ENCODE data around the gene TECTB.
A peak's percentile ranks its signal among the peaks of the same experiment; 100 is the strongest.

Gene TECTB

DNA sequence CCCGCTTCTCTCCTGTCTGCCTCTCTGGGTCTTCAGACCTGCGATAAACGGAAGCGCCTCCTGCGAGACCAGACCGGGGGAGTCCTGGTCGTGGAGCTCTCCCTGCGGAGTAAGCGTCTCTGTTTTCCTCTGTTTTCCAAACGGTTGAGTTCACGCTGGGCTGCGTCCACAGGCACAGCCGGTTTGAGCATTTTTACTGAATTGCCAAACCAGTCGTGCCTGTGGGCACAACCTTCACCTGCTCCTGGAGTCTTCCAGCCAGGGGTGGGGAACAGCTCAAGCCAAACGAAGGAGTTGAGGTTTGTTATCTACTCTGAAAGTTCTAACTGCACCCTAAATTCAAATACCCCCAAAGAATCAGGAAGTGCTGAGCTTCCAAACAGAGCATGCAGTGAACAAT lies 16.3 kb downstream of the TECTB start:
- no peaks in the 10 kb centered on the region for H3K36me3 Mint-ChIP-seq (ENCODE audit: insufficient read depth)
- H3K9me3 Mint-ChIP-seq = no peaks in the 10 kb centered on the region
- ATAC-seq (replicated peaks; ENCODE audit: extremely low read depth, poor library complexity, severe bottlenecking) (no peak), DNase-seq (ENCODE audit: low spot score in 2 of 2) (no peak)
- H3K4me3 Mint-ChIP-seq = no peak overlapping the region
- no peak overlapping the region for H3K27ac Mint-ChIP-seq (ENCODE audit: low read depth)
- no peaks in the 10 kb centered on the region for H3K4me1 Mint-ChIP-seq
- H3K27me3 Mint-ChIP-seq = peaks cover 12% of the 10 kb centered on the region

DNA sequence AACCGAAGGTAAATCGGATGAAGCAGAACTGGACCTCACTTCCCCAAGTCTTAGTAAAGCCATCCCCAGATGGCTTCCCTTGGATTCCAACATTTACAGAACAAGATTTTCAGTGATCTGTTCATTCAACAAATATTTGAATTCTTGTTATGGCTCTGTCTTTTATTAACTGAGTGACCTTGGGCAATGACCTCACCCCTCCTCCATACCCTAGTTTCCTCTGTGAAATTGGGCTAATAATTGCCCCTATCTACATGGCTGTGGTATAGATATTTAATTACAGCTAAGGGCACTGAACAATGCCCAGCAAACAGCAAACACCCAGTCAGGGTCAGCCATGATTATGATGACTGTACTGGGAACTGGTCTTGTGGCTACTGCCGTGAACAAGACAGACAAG lies 19.1 kb downstream of the TECTB start:
- no peak overlapping the region for H3K4me3 Mint-ChIP-seq
- no peaks in the 10 kb centered on the region for H3K36me3 Mint-ChIP-seq (ENCODE audit: insufficient read depth)
- H3K9me3 Mint-ChIP-seq = no peaks in the 10 kb centered on the region
- H3K4me1 Mint-ChIP-seq = no peaks in the 10 kb centered on the region
- H3K27ac Mint-ChIP-seq (ENCODE audit: low read depth) = no peak overlapping the region
- DNase-seq (ENCODE audit: low spot score in 2 of 2) (no peak), ATAC-seq (replicated peaks; ENCODE audit: extremely low read depth, poor library complexity, severe bottlenecking) (no peak)
- H3K27me3 Mint-ChIP-seq = peaks cover 30% of the 10 kb centered on the region

GRCh38 chr10:112303528-112303927 lies 20.3 kb downstream of the TECTB start:
- no peaks in the 10 kb centered on the region for H3K36me3 Mint-ChIP-seq (ENCODE audit: insufficient read depth)
- H3K4me1 Mint-ChIP-seq = no peaks in the 10 kb centered on the region
- H3K4me3 Mint-ChIP-seq = no peak overlapping the region
- no peaks in the 10 kb centered on the region for H3K9me3 Mint-ChIP-seq
- peaks cover 42% of the 10 kb centered on the region for H3K27me3 Mint-ChIP-seq
- DNase-seq (ENCODE audit: low spot score in 2 of 2) = no peak
- H3K27ac Mint-ChIP-seq (ENCODE audit: low read depth) = no peak overlapping the region
- ATAC-seq (replicated peaks; ENCODE audit: extremely low read depth, poor library complexity, severe bottlenecking) = no peak

DNA sequence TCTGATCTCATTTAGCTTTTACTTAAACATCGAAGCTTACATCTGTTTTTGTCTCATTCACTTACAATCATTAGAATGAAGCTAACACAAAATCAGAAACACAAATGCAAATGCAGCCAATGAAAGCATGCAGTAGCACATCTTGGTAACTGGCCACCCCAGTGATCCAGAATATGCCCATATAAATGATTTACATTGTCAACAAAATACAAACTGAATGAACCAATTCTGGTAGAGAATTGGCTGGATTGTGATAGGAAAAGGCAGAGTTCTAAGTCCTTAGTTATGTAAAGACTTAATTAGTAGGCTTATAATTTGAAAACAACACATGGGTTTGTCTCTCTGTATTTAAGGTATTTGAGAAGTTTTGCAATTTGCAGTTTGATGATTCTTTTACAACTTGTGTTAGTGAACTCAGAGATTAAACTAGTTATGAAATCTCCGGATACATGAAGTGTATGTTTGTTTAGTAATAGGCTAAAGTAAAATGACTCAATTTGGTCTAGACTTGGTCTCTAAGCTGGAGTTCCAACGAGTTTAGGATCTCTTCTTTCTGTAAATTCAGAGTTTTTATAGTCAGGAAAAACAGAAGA lies 21.2 kb downstream of the TECTB start:
- no peak overlapping the region for H3K4me3 Mint-ChIP-seq
- no peaks in the 10 kb centered on the region for H3K4me1 Mint-ChIP-seq
- no peaks in the 10 kb centered on the region for H3K36me3 Mint-ChIP-seq (ENCODE audit: insufficient read depth)
- H3K9me3 Mint-ChIP-seq = no peaks in the 10 kb centered on the region
- H3K27ac Mint-ChIP-seq (ENCODE audit: low read depth) = no peak overlapping the region
- DNase-seq (ENCODE audit: low spot score in 2 of 2) (no peak), ATAC-seq (replicated peaks; ENCODE audit: extremely low read depth, poor library complexity, severe bottlenecking) (no peak)
- peaks cover 45% of the 10 kb centered on the region for H3K27me3 Mint-ChIP-seq

DNA sequence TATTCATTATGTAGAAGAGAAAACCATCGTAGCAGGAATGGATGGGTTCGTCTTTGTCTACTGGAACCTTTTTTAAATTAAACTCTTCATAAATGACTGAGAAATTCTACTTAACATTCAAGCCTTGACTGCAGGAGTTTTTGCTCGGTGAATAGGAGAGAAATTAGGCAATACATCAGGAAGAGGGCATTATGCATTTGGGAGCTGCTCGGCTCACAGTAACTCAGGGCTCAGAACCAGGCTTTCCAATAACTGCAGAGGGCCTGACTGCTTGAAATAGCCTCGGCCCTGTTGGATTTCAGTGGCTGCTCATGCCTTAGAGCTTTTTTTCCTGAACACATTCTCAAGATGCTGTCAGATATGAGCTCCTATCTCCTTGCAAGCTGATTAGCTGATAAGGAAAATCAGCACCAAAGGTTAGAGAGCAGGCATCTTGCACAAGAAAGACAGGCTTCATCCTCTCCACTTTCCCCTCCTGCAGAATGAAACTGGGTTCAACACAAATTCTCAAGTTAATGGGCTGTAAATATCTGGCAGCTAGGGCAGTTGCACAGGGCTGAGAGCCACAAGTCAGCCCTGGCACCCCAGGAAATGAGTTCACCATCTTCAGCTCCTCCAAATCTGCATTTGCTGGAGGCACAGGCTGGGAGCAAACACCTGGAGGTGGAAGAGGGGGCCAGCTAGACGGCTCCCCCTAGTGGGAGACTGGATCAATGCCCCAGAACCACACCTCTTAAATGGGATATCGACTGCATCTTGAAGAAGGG lies 24.3 kb downstream of the TECTB start:
- DNase-seq (ENCODE audit: low spot score in 2 of 2) (no peak), ATAC-seq (replicated peaks; ENCODE audit: extremely low read depth, poor library complexity, severe bottlenecking) (no peak)
- Mint-ChIP-seq H3K27me3 (peaks cover 48% of the 10 kb centered on the region), H3K4me1 (no peaks in the 10 kb centered on the region), H3K9me3 (no peaks in the 10 kb centered on the region), H3K36me3 (ENCODE audit: insufficient read depth) (no peaks in the 10 kb centered on the region), H3K4me3 (no peak overlapping the region), H3K27ac (ENCODE audit: low read depth) (no peak overlapping the region)

DNA sequence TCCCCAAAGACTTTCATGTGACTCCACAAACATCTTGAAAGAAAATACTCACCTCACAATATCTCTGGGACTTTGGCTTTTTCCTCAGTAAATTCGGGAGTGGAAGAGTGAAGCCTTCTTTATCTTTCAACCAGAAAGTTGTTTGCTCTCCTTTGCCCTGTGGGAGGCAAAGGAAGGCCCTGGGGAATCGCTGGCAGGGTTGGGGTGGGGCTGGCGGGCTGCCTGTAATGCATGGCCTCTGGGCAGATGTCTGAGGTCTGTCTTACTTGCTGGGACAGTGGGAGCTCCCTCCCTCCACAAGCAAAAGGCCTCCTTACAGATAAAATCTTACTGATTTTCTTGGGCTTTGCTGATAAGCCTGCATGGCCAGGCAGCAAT lies 24.9 kb downstream of the TECTB start:
- Mint-ChIP-seq H3K27ac (ENCODE audit: low read depth) (no peak overlapping the region), H3K4me3 (no peak overlapping the region), H3K36me3 (ENCODE audit: insufficient read depth) (no peaks in the 10 kb centered on the region), H3K27me3 (peaks cover 54% of the 10 kb centered on the region), H3K4me1 (no peaks in the 10 kb centered on the region), H3K9me3 (no peaks in the 10 kb centered on the region)
- no peak for ATAC-seq (replicated peaks; ENCODE audit: extremely low read depth, poor library complexity, severe bottlenecking)
- DNase-seq (ENCODE audit: low spot score in 2 of 2) = no peak

GRCh38 chr10:112311481-112311880 lies 28.3 kb downstream of the TECTB start:
- H3K4me1 Mint-ChIP-seq = no peaks in the 10 kb centered on the region
- ATAC-seq (replicated peaks; ENCODE audit: extremely low read depth, poor library complexity, severe bottlenecking) (no peak), DNase-seq (ENCODE audit: low spot score in 2 of 2) (no peak)
- no peak overlapping the region for H3K4me3 Mint-ChIP-seq
- peaks cover 53% of the 10 kb centered on the region for H3K27me3 Mint-ChIP-seq
- no peak overlapping the region for H3K27ac Mint-ChIP-seq (ENCODE audit: low read depth)
- H3K9me3 Mint-ChIP-seq = no peaks in the 10 kb centered on the region
- H3K36me3 Mint-ChIP-seq (ENCODE audit: insufficient read depth) = no peaks in the 10 kb centered on the region

GRCh38 chr10:112313234-112313633 lies 30.0 kb downstream of the TECTB start:
- H3K27ac Mint-ChIP-seq (ENCODE audit: low read depth) = no peak overlapping the region
- no peaks in the 10 kb centered on the region for H3K36me3 Mint-ChIP-seq (ENCODE audit: insufficient read depth)
- no peaks in the 10 kb centered on the region for H3K4me1 Mint-ChIP-seq
- DNase-seq (ENCODE audit: low spot score in 2 of 2) = no peak
- no peaks in the 10 kb centered on the region for H3K9me3 Mint-ChIP-seq
- no peak for ATAC-seq (replicated peaks; ENCODE audit: extremely low read depth, poor library complexity, severe bottlenecking)
- H3K4me3 Mint-ChIP-seq = no peak overlapping the region
- H3K27me3 Mint-ChIP-seq = peaks cover 49% of the 10 kb centered on the region

- Mint-ChIP-seq H3K27me3 (peaks cover 49% of the 10 kb centered on the region), H3K4me3 (no peak overlapping the region), H3K27ac (ENCODE audit: low read depth) (no peak overlapping the region), H3K4me1 (no peaks in the 10 kb centered on the region), H3K9me3 (no peaks in the 10 kb centered on the region), H3K36me3 (ENCODE audit: insufficient read depth) (no peaks in the 10 kb centered on the region)
- ATAC-seq (replicated peaks; ENCODE audit: extremely low read depth, poor library complexity, severe bottlenecking) (no peak), DNase-seq (ENCODE audit: low spot score in 2 of 2) (no peak)
Measured at GRCh38 chr10:112313911-112314310, 30.7 kb downstream of the TECTB start.

- no peaks in the 10 kb centered on the region for H3K9me3 Mint-ChIP-seq
- peaks cover 57% of the 10 kb centered on the region for H3K27me3 Mint-ChIP-seq
- ATAC-seq (replicated peaks; ENCODE audit: extremely low read depth, poor library complexity, severe bottlenecking) (peak; percentile 60), DNase-seq (ENCODE audit: low spot score in 2 of 2) (peak; percentile 38 to 53)
- no peaks in the 10 kb centered on the region for H3K36me3 Mint-ChIP-seq (ENCODE audit: insufficient read depth)
- H3K4me1 Mint-ChIP-seq = no peaks in the 10 kb centered on the region
- H3K27ac Mint-ChIP-seq (ENCODE audit: low read depth) = no peak overlapping the region
- H3K4me3 Mint-ChIP-seq = no peak overlapping the region
Measured at GRCh38 chr10:112314822-112315474, 31.7 kb downstream of the TECTB start.

DNA sequence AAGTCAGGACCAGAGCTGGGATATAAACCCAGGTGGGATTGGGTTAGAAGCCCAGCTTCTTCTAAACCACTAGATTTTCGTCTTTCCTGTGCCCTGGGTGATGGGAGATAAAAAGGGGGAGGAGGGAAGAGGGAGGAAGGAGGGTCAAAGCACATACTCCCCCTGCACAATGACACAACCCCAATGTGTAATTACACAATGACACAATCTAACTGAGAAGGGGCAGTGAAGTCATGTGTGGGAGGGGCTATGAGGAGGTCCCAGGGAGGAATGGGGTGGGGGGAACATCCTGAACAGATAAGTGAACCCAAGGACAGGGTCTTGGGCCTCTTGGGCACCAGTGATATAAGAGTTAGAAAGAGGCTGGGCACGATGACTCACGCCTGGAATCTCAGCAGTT lies 44.5 kb downstream of the TECTB start:
- ATAC-seq (replicated peaks; ENCODE audit: extremely low read depth, poor library complexity, severe bottlenecking) (no peak), DNase-seq (ENCODE audit: low spot score in 2 of 2) (no peak)
- Mint-ChIP-seq H3K4me3 (no peak overlapping the region), H3K27me3 (peaks cover 38% of the 10 kb centered on the region), H3K27ac (ENCODE audit: low read depth) (no peak overlapping the region), H3K36me3 (ENCODE audit: insufficient read depth) (no peaks in the 10 kb centered on the region), H3K4me1 (no peaks in the 10 kb centered on the region), H3K9me3 (no peaks in the 10 kb centered on the region)

DNA sequence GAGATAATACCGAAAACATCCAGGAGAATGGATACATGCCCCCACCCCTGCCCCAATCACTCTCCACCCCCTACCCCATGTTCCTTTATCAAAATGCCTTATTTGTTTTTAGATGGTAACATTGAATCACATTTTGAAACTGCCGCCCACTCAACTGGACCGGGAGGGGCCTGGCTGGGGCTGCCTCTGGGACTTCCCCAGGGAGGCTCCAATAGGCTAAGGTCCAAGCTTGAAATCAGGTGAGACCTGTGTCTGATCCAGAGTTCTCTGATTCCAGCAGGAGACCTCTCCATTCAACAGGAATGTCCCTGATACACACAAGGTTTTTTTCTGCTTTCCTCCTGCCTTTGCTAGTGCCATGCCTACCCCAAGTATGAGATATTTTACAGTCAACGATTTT lies 47.0 kb downstream of the TECTB start:
- Mint-ChIP-seq H3K4me3 (no peak overlapping the region), H3K27me3 (peaks cover 36% of the 10 kb centered on the region), H3K9me3 (no peaks in the 10 kb centered on the region), H3K4me1 (no peaks in the 10 kb centered on the region), H3K27ac (ENCODE audit: low read depth) (no peak overlapping the region), H3K36me3 (ENCODE audit: insufficient read depth) (no peaks in the 10 kb centered on the region)
- ATAC-seq (replicated peaks; ENCODE audit: extremely low read depth, poor library complexity, severe bottlenecking) = no peak
- DNase-seq (ENCODE audit: low spot score in 2 of 2) = no peak

GRCh38 chr10:112330607-112331160 lies 47.5 kb downstream of the TECTB start:
- H3K4me1 Mint-ChIP-seq = peaks cover 3% of the 10 kb centered on the region
- DNase-seq (ENCODE audit: low spot score in 2 of 2) (no peak), ATAC-seq (replicated peaks; ENCODE audit: extremely low read depth, poor library complexity, severe bottlenecking) (no peak)
- H3K9me3 Mint-ChIP-seq = no peaks in the 10 kb centered on the region
- peaks cover 33% of the 10 kb centered on the region for H3K27me3 Mint-ChIP-seq
- H3K36me3 Mint-ChIP-seq (ENCODE audit: insufficient read depth) = no peaks in the 10 kb centered on the region
- H3K4me3 Mint-ChIP-seq = no peak overlapping the region
- no peak overlapping the region for H3K27ac Mint-ChIP-seq (ENCODE audit: low read depth)

Data from central memory CD8-positive, alpha-beta T cell (primary cell).